NOMO-1 treated with dmso at 0.1 percent for 144 hours (cell line): ENCODE measurements around the gene ZNF646.

Experiments
- DNase-seq: peaks from one replicate; lab custom pipeline; 2025; ENCODE audit not compliant: unreplicated experiment; lab: John Stamatoyannopoulos, UW

ZNF646 gene

DNA sequence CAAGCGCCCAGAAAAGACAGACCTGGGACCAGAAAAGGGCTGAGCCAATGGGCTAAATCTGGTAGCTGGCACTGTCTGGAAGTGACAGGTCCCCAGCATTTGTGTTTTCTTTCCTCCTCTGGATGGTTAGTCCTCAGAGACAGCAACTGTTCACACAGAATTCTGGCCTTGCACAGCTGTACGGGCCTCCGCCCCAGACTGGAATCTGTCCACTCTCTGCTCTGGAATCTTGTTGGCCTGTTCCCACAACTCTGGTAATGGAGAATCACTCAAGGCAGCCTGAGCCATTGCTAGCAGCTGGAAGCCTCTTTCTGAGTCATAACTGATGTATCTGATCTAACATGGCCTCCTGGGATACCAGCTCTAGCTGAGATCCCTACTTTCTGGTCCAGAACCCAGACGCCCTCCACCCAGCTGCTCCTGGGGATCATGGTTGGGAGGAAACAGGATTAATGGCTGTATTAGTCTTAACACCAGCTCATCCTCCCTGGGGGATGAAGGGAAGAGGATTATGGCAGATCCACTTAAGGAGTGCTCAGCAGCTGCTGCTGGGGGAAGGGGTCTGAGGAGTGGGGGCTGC is 9.2 kb upstream of the ZNF646 start:
- no peak for DNase-seq

GRCh38 chr16:31067342-31067741 is 6.9 kb upstream of the ZNF646 start:
- no peak for DNase-seq

DNA sequence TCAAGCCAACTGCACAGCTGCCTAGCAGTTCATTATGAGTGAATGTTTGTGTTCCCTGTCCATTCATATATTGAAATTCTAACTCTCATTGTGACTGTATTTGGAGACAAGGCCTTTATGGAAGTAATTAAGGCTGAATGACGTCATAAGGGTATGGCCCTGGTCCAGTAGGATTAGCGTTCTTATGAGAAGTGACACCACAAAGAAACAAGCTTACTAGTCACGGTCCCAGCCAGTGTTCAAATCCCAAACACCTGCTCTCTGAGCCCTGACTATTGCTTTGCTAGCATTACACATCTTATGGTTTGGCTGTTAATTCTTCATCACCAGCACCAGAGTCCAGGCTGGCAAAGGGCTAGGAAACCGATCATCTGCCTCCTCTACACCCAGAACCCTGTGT is 2.4 kb upstream of the ZNF646 start:
- no peak for DNase-seq

DNA sequence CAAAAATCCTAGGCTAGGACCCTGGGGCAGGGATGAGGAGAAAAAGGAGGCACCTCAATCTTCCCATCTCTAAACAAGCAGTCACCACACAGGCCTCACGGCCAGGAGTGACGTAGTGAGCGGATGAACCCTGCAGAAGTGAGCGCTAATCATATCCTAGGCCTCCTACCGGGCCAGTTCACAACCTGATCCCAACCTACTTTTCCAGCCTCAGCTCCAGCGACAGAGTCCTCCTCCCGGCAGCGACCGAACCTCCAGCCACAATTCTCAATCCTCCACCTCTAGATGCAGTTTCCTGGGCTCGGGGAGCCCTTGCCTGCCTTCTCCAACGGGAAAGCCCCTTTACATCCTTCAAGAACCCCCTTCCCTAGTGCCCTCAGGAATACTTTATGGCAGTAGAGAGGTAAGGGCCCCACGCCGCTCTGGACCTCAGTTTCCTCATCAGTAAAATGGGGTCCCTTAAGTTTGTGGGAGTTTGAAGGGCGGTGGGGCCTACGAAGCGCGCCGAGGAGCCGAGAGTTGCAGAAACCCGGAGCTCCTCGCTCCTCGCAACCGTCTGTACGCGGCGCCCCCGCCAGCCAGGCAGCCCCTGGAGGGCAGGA is 1.6 kb upstream of the ZNF646 start:
- peak; percentile 44 for DNase-seq

- peak; percentile 75 for DNase-seq
Measured at GRCh38 chr16:31073142-31073969, 866 bp upstream of the ZNF646 start.

DNA sequence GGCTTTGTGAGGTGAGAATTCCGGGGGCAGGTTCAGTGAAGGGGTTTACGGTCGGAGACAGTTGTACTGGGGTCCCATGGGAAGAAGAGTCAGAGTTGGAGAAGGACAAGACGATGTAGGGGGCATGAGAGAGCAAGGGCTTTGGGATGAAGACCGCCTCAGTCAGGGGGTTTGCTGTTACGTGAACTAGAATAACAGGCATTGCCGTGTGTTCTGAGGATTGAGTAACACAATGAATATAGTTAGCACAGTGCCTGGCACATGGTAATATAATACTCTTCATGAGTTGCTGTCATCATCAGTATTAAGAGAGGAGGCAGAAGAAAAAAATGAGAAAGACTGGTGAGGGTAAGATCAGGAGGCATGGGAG is 577 bp downstream of the ZNF646 start:
- DNase-seq: no peak

- no peak for DNase-seq
Measured at GRCh38 chr16:31076319-31076718, 2.1 kb downstream of the ZNF646 start.

DNA sequence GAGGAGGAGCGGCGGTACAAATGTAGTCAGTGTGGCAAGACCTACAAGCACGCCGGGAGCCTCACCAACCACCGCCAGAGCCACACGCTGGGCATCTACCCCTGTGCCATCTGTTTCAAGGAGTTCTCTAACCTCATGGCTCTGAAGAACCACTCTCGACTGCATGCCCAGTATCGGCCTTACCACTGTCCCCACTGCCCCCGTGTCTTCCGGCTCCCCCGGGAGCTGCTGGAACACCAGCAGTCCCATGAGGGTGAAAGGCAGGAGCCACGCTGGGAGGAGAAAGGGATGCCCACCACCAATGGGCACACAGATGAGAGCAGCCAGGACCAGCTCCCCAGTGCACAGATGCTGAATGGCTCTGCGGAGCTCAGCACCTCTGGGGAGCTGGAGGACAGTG is 2.8 kb downstream of the ZNF646 start:
- no peak for DNase-seq

DNA sequence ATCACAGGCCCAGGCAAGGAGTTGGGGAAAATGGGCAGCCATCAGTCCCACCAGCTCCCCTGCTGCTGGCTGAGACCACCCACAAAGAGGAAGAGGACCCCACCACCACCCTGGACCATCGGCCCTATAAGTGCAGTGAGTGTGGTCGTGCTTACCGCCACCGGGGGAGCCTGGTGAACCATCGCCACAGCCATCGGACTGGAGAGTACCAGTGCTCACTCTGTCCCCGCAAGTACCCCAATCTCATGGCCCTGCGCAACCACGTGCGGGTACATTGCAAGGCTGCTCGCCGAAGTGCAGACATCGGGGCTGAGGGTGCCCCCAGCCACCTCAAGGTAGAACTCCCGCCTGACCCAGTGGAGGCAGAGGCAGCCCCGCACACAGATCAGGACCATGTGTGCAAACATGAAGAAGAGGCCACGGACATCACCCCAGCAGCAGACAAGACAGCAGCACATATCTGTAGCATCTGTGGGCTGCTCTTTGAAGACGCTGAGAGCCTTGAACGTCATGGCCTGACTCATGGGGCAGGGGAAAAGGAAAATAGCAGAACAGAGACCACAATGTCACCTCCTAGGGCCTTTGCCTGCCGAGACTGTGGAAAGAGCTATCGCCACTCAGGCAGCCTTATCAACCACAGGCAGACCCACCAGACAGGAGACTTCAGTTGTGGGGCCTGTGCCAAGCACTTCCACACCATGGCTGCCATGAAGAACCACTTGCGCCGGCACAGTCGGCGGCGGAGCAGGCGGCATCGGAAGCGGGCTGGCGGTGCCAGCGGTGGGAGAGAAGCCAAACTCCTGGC is 3.6 kb downstream of the ZNF646 start:
- DNase-seq: no peak

GRCh38 chr16:31078597-31079341 is 4.5 kb downstream of the ZNF646 start:
- DNase-seq: no peak

DNA sequence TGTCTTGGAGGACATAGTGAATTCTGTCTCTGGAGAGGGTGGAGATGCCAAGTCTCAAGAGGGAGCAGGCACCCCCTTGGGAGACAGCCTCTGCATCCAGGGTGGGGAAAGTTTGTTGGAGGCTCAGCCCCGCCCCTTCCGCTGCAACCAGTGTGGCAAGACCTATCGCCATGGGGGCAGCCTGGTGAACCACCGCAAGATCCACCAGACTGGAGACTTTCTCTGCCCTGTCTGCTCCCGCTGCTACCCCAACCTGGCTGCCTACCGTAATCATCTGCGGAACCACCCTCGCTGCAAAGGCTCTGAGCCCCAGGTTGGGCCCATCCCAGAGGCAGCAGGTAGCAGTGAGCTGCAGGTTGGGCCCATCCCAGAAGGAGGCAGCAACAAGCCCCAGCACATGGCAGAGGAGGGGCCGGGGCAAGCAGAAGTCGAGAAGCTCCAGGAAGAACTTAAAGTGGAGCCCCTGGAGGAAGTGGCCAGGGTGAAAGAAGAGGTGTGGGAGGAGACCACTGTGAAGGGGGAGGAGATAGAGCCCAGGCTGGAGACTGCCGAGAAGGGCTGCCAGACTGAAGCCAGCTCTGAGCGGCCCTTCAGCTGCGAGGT is 5.2 kb downstream of the ZNF646 start:
- peak; percentile 84 for DNase-seq

GRCh38 chr16:31080035-31080629 is 5.9 kb downstream of the ZNF646 start:
- no peak for DNase-seq

DNA sequence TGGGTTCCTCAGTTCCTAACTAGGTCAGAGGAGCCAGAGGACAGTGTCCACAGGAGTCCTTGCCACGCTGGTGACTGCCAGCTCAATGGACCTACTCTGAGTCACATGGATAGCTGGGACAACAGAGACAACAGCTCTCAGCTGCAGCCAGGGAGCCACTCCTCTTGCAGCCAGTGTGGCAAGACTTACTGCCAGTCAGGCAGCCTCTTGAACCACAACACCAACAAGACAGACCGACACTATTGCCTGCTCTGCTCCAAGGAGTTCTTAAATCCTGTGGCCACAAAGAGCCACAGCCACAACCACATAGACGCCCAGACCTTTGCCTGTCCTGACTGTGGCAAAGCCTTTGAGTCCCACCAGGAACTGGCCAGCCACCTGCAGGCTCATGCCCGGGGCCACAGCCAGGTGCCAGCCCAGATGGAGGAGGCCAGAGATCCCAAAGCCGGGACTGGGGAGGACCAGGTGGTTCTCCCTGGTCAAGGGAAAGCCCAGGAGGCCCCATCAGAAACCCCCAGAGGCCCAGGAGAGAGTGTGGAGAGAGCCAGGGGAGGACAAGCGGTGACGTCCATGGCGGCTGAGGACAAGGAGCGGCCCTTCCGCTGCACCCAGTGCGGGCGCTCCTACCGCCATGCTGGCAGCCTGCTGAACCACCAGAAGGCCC is 6.7 kb downstream of the ZNF646 start:
- DNase-seq: no peak

DNA sequence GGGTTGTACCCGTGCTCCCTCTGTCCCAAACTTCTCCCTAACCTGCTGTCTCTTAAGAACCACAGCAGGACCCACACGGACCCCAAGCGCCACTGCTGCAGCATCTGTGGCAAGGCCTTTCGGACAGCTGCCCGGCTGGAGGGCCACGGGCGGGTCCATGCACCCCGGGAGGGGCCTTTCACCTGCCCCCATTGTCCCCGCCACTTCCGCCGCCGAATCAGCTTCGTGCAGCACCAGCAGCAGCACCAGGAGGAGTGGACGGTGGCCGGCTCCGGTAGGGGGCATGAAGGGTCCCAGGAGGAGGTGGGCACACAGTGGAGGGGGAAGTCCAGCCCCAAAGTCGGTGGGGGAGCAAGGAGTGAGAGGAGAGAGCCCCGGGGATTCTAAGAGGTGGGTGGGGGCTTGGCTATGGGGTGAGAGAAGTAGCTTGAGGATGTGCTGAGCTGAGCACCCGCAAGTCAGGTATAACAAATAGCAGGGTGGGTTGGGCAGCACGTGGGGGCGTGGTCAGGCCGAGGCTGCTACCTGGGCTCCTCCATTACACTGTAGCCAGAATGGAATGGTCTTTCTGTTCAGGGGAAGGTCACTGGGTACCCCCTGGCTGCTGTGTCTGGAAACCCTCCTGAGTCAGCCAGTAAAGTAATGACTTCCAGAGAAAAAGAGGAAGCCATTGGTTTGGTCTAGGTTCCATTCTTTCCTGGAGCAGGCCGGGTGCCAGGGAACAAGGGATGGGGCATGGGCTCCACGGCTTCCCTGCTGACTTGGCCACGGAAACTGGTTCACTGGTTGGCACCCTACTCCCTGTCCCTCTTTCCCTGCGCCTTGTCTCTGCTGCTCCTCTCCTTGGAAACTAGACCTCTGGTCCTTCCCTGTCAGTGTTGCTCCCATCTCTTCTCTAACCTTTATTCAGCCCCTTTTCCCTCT is 7.5 kb downstream of the ZNF646 start:
- no peak for DNase-seq

DNA sequence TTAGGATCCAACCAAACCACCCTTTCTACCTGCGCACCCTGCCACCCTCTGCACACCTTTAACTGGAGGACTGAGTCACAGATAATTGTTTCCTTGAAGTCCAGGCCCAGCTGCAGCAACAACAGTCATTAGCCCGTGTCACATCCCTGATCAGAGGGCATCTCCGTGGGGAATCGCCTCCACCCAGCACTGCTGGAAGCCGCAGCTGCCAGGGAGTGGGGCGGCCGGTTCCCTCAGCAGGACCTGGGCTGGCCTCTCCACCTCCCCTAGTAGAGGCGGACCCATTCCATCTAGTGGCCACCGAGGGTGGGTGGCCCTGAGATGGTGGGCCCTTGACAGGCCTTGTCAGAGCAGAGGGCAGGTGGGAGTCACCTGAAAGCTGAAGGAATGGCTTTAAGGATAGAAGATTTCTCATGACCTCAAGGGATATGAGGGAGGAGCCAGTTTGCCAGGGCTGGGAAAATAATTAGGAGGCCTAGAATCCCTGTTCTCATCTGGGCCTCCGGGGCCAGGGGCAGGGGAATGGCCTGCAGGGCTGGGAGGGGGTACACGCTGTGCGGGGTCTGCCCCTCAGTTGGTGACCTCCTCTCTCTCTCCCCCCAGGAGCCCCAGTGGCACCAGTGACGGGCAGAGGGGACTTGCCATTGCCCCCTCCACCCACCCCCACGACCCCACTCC is 8.3 kb downstream of the ZNF646 start:
- no peak for DNase-seq

DNA sequence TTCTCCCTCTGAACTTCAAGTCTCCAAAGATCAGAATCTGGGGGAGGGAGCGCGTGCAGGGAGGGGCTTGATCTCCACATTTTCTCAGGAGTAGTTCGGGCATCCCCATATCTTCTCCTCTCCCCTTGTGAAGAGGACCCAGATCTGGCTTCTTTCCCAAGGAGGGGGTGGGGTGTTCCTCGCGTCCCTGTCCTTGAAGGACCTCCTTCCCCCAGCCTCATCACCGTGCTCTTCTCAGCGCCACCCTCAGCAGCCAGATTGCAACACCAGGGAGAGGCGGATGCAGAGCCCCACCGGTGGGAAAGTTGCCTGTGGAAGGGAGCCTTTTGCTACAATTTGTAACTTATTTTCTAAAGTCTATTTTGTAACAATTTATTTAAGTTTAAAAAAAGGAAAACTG is 8.9 kb downstream of the ZNF646 start:
- no peak for DNase-seq

GRCh38 chr16:31083556-31083955 is 9.3 kb downstream of the ZNF646 start:
- no peak for DNase-seq

GRCh38 chr16:31083981-31084380 is 9.8 kb downstream of the ZNF646 start:
- no peak for DNase-seq
